ENCODE measurements around the gene CYP2E1. TPM values are rescaled to one million over a fixed set of nuclear protein-coding genes. Genes with fewer than 3 reads are reported as not detected.

Gene CYP2E1
- total and polyA plus RNA-seq, 2 donors (not counting 1 experiment from before 2014, with no cell fraction given) = 0.50 to 0.90 TPM

- H3K4me2 ChIP-seq (ENCODE audit: extremely low read depth, insufficient read depth, low read length) = no peak overlapping the region
- no peaks in the 10 kb centered on the region for H3K27me3 ChIP-seq (ENCODE audit: control insufficient read depth, insufficient read depth, low read length)
- TF ChIP-seq CTCF (conservative IDR thresholded peaks at IDR 0.05 in 1 of 2, IDR thresholded peaks at IDR 0.05 in 1 of 2; ENCODE audit: low read depth in 1 of 2, low read length in 2 of 2) (no peak), EZH2 (IDR thresholded peaks at IDR 0.05; ENCODE audit: low read length, missing control alignments) (no peak)
- DNase-seq (ENCODE audit: low read depth in 2 of 2) = no peak
- no peaks in the 10 kb centered on the region for H3K4me1 ChIP-seq (ENCODE audit: control insufficient read depth, extremely low read depth, insufficient read depth, low read length)
- no peak overlapping the region for H3K9ac ChIP-seq (ENCODE audit: insufficient read depth, low read length)
- no peak overlapping the region for H3K4me3 ChIP-seq (replicated peaks in 1 of 4; ENCODE audit: control extremely low read depth in 1 of 4, insufficient read depth in 1 of 4, low read depth in 3 of 4, low read length in 4 of 4)
- H4K20me1 ChIP-seq (ENCODE audit: control insufficient read depth, extremely low read depth, insufficient read depth, low read length) = no peaks in the 10 kb centered on the region
- H3K36me3 ChIP-seq (ENCODE audit: control insufficient read depth, insufficient read depth, low read length) = no peaks in the 10 kb centered on the region
- no peak overlapping the region for H3K27ac ChIP-seq (ENCODE audit: insufficient read depth, low read length)
- no peaks in the 10 kb centered on the region for H3K9me3 ChIP-seq (ENCODE audit: control insufficient read depth, insufficient read depth, low read depth, low read length)
- no peaks in the 10 kb centered on the region for H3K79me2 ChIP-seq (ENCODE audit: control insufficient read depth, insufficient read depth, low read length)
- H2AFZ ChIP-seq (ENCODE audit: low read length) = no peak overlapping the region
Measured at GRCh38 chr10:133544506-133544905, 17.3 kb downstream of the CYP2E1 start.

GRCh38 chr10:133554600-133554999, 27.4 kb downstream of the CYP2E1 start:
- Histone ChIP-seq H3K4me3 (replicated peaks in 1 of 4; ENCODE audit: control extremely low read depth in 1 of 4, insufficient read depth in 1 of 4, low read depth in 3 of 4, low read length in 4 of 4) (no peak overlapping the region), H3K9me3 (ENCODE audit: control insufficient read depth, insufficient read depth, low read depth, low read length) (no peaks in the 10 kb centered on the region), H3K36me3 (ENCODE audit: control insufficient read depth, insufficient read depth, low read length) (no peaks in the 10 kb centered on the region), H3K9ac (ENCODE audit: insufficient read depth, low read length) (no peak overlapping the region), H3K4me2 (ENCODE audit: extremely low read depth, insufficient read depth, low read length) (no peak overlapping the region), H4K20me1 (ENCODE audit: control insufficient read depth, extremely low read depth, insufficient read depth, low read length) (no peaks in the 10 kb centered on the region), H3K79me2 (ENCODE audit: control insufficient read depth, insufficient read depth, low read length) (no peaks in the 10 kb centered on the region), H3K27me3 (ENCODE audit: control insufficient read depth, insufficient read depth, low read length) (no peaks in the 10 kb centered on the region), H3K27ac (ENCODE audit: insufficient read depth, low read length) (no peak overlapping the region), H3K4me1 (ENCODE audit: control insufficient read depth, extremely low read depth, insufficient read depth, low read length) (no peaks in the 10 kb centered on the region), H2AFZ (ENCODE audit: low read length) (no peak overlapping the region)
- TF ChIP-seq EZH2 (IDR thresholded peaks at IDR 0.05; ENCODE audit: low read length, missing control alignments) (no peak), CTCF (conservative IDR thresholded peaks at IDR 0.05 in 1 of 2, IDR thresholded peaks at IDR 0.05 in 1 of 2; ENCODE audit: low read depth in 1 of 2, low read length in 2 of 2) (no peak)
- DNase-seq (ENCODE audit: low read depth in 2 of 2) = no peak

DNA sequence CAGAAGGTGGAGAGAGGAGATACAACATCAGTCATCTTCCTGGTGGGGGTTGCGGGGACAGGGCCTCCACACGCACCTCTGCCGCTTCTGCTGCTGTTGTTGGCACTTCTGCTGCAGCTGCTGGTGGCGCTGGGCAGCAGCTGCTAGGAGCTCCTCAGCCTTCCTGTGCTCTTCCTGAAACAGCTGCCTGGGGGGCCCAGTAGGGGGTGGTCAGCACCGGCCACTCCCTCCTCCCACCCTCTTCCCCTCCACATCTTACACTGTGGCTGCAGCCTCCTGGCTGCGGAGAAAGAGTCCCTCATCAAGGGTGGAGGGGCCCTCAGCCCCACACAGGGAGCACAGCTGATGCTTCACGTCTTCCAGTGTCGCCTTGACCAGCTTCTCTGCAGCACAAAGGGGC, 28.4 kb downstream of the CYP2E1 start:
- H3K27me3 ChIP-seq (ENCODE audit: control insufficient read depth, insufficient read depth, low read length) = no peaks in the 10 kb centered on the region
- no peak overlapping the region for H3K27ac ChIP-seq (ENCODE audit: insufficient read depth, low read length)
- H3K4me2 ChIP-seq (ENCODE audit: extremely low read depth, insufficient read depth, low read length) = no peak overlapping the region
- no peaks in the 10 kb centered on the region for H3K9me3 ChIP-seq (ENCODE audit: control insufficient read depth, insufficient read depth, low read depth, low read length)
- H3K79me2 ChIP-seq (ENCODE audit: control insufficient read depth, insufficient read depth, low read length) = no peaks in the 10 kb centered on the region
- H3K4me1 ChIP-seq (ENCODE audit: control insufficient read depth, extremely low read depth, insufficient read depth, low read length) = no peaks in the 10 kb centered on the region
- no peaks in the 10 kb centered on the region for H4K20me1 ChIP-seq (ENCODE audit: control insufficient read depth, extremely low read depth, insufficient read depth, low read length)
- TF ChIP-seq EZH2 (IDR thresholded peaks at IDR 0.05; ENCODE audit: low read length, missing control alignments) = no peak
- no peak for TF ChIP-seq CTCF (conservative IDR thresholded peaks at IDR 0.05 in 1 of 2, IDR thresholded peaks at IDR 0.05 in 1 of 2; ENCODE audit: low read depth in 1 of 2, low read length in 2 of 2)
- no peaks in the 10 kb centered on the region for H3K36me3 ChIP-seq (ENCODE audit: control insufficient read depth, insufficient read depth, low read length)
- no peak overlapping the region for H2AFZ ChIP-seq (ENCODE audit: low read length)
- H3K9ac ChIP-seq (ENCODE audit: insufficient read depth, low read length) = no peak overlapping the region
- DNase-seq (ENCODE audit: low read depth in 2 of 2) = no peak
- H3K4me3 ChIP-seq (replicated peaks in 1 of 4; ENCODE audit: control extremely low read depth in 1 of 4, insufficient read depth in 1 of 4, low read depth in 3 of 4, low read length in 4 of 4) = no peak overlapping the region

Measured in fibroblast of lung (primary cell).